Central memory CD8-positive, alpha-beta T cell (primary cell): ENCODE measurements around the gene DCTD.

Experiments
- ATAC-seq: fragments of 150-1000 bp; cut with Tn5 transposase; replicated peaks from 2 replicates; pipeline ENCODE4 v1.10.0; 2022; ENCODE audit warnings: mild to moderate bottlenecking, moderate FRiP score, moderate number of reproducible peaks; ENCODE audit not compliant: poor library complexity, severe bottlenecking; ENCODE audit errors: extremely low read depth
- DNase-seq, 2 donors: peaks; one replicate each; pipeline ENCODE4 v3.0.0; 2021; ENCODE audit warnings: low spot score in 2 of 2
- H3K27ac Mint-ChIP-seq: one replicate; pipeline ENCODE4 v1.8.0; 2022; ENCODE audit warnings: low read depth, mild to moderate bottlenecking, moderate library complexity, mixed read lengths
- H3K27me3 Mint-ChIP-seq: one replicate; pipeline ENCODE4 v1.8.0; 2022; ENCODE audit warnings: mixed read lengths
- H3K36me3 Mint-ChIP-seq: one replicate; pipeline ENCODE4 v1.8.0; 2022; ENCODE audit warnings: mild to moderate bottlenecking, moderate library complexity, mixed read lengths; ENCODE audit not compliant: insufficient read depth
- H3K4me1 Mint-ChIP-seq: one replicate; pipeline ENCODE4 v1.8.0; 2022; ENCODE audit warnings: mixed read lengths
- H3K4me3 Mint-ChIP-seq: one replicate; pipeline ENCODE4 v1.8.0; 2022; ENCODE audit warnings: mild to moderate bottlenecking, moderate library complexity, mixed read lengths
- H3K9me3 Mint-ChIP-seq: one replicate; pipeline ENCODE4 v1.8.0; 2022; ENCODE audit warnings: mixed read lengths

The DCTD gene

GRCh38 chr4:182897601-182898478 is 19.3 kb downstream of the DCTD start:
- Mint-ChIP-seq H3K27ac (no peak overlapping the region), H3K27me3 (no peaks in the 10 kb centered on the region), H3K4me3 (no peak overlapping the region), H3K36me3 (peaks cover 30% of the 10 kb centered on the region), H3K4me1 (peaks cover 6% of the 10 kb centered on the region), H3K9me3 (no peaks in the 10 kb centered on the region)
- DNase-seq (no peak), ATAC-seq (no peak)

GRCh38 chr4:182896421-182896820 is 20.8 kb downstream of the DCTD start:
- H3K9me3 Mint-ChIP-seq, result no peaks in the 10 kb centered on the region
- peaks cover 41% of the 10 kb centered on the region for H3K36me3 Mint-ChIP-seq
- no peak overlapping the region for H3K4me3 Mint-ChIP-seq
- no peak overlapping the region for H3K27ac Mint-ChIP-seq
- no peak for ATAC-seq
- H3K4me1 Mint-ChIP-seq, result no peaks in the 10 kb centered on the region
- no peaks in the 10 kb centered on the region for H3K27me3 Mint-ChIP-seq
- DNase-seq, result no peak

- no peak overlapping the region for H3K4me3 Mint-ChIP-seq
- H3K9me3 Mint-ChIP-seq, result no peaks in the 10 kb centered on the region
- H3K27ac Mint-ChIP-seq, result no peak overlapping the region
- ATAC-seq (no peak), DNase-seq (no peak)
- H3K36me3 Mint-ChIP-seq, result peaks cover 47% of the 10 kb centered on the region
- no peaks in the 10 kb centered on the region for H3K4me1 Mint-ChIP-seq
- H3K27me3 Mint-ChIP-seq, result no peaks in the 10 kb centered on the region
These were observed 21.3 kb downstream of the DCTD start for GRCh38 chr4:182895791-182896292.

GRCh38 chr4:182894681-182895275 is 22.4 kb downstream of the DCTD start:
- H3K27ac Mint-ChIP-seq, result no peak overlapping the region
- H3K36me3 Mint-ChIP-seq, result peaks cover 48% of the 10 kb centered on the region

GRCh38 chr4:182893474-182894080 is 23.6 kb downstream of the DCTD start:
- Mint-ChIP-seq H3K27ac (no peak overlapping the region), H3K27me3 (no peaks in the 10 kb centered on the region), H3K9me3 (no peaks in the 10 kb centered on the region), H3K4me3 (no peak overlapping the region), H3K36me3 (peaks cover 50% of the 10 kb centered on the region), H3K4me1 (no peaks in the 10 kb centered on the region)
- no peak for DNase-seq
- no peak for ATAC-seq

More at GRCh38 chr4:182894681-182895275, 22.4 kb downstream of the DCTD start:
- Mint-ChIP-seq H3K27me3 (no peaks in the 10 kb centered on the region), H3K4me1 (no peaks in the 10 kb centered on the region), H3K4me3 (no peak overlapping the region), H3K9me3 (no peaks in the 10 kb centered on the region)
- ATAC-seq, result no peak
- DNase-seq, result no peak

- Mint-ChIP-seq H3K4me1 (no peaks in the 10 kb centered on the region), H3K36me3 (peaks cover 55% of the 10 kb centered on the region), H3K27me3 (no peaks in the 10 kb centered on the region), H3K4me3 (no peak overlapping the region), H3K27ac (no peak overlapping the region), H3K9me3 (no peaks in the 10 kb centered on the region)
- no peak for DNase-seq
- ATAC-seq, result no peak
These were observed 24.1 kb downstream of the DCTD start for GRCh38 chr4:182893047-182893446.

- H3K4me1 Mint-ChIP-seq, result no peaks in the 10 kb centered on the region
- no peak overlapping the region for H3K4me3 Mint-ChIP-seq
- no peak for DNase-seq
- H3K36me3 Mint-ChIP-seq, result peaks cover 57% of the 10 kb centered on the region
- ATAC-seq, result no peak
- H3K27ac Mint-ChIP-seq, result no peak overlapping the region
- H3K27me3 Mint-ChIP-seq, result no peaks in the 10 kb centered on the region
- no peaks in the 10 kb centered on the region for H3K9me3 Mint-ChIP-seq
These were observed 27.0 kb downstream of the DCTD start for GRCh38 chr4:182890202-182890601.

- ATAC-seq, result no peak
- H3K9me3 Mint-ChIP-seq, result no peaks in the 10 kb centered on the region
- H3K27ac Mint-ChIP-seq, result peak overlapping the region; percentile 29
- no peaks in the 10 kb centered on the region for H3K27me3 Mint-ChIP-seq
- no peak overlapping the region for H3K4me3 Mint-ChIP-seq
- peaks cover 56% of the 10 kb centered on the region for H3K36me3 Mint-ChIP-seq
- no peaks in the 10 kb centered on the region for H3K4me1 Mint-ChIP-seq
- no peak for DNase-seq
These were observed 28.3 kb downstream of the DCTD start for GRCh38 chr4:182888891-182889290.

GRCh38 chr4:182886768-182887167 is 30.4 kb downstream of the DCTD start:
- Mint-ChIP-seq H3K36me3 (peaks cover 44% of the 10 kb centered on the region), H3K4me3 (no peak overlapping the region), H3K9me3 (no peaks in the 10 kb centered on the region), H3K27me3 (no peaks in the 10 kb centered on the region), H3K4me1 (no peaks in the 10 kb centered on the region), H3K27ac (no peak overlapping the region)
- no peak for ATAC-seq
- no peak for DNase-seq

- ATAC-seq (no peak), DNase-seq (no peak)
- Mint-ChIP-seq H3K4me1 (no peaks in the 10 kb centered on the region), H3K27me3 (no peaks in the 10 kb centered on the region), H3K36me3 (peaks cover 39% of the 10 kb centered on the region), H3K27ac (no peak overlapping the region), H3K9me3 (no peaks in the 10 kb centered on the region), H3K4me3 (no peak overlapping the region)
These were observed 31.0 kb downstream of the DCTD start for GRCh38 chr4:182886205-182886604.

GRCh38 chr4:182885738-182886077 is 31.5 kb downstream of the DCTD start:
- no peak overlapping the region for H3K27ac Mint-ChIP-seq
- H3K9me3 Mint-ChIP-seq, result no peaks in the 10 kb centered on the region
- DNase-seq (no peak), ATAC-seq (no peak)
- no peaks in the 10 kb centered on the region for H3K27me3 Mint-ChIP-seq
- H3K36me3 Mint-ChIP-seq, result peaks cover 34% of the 10 kb centered on the region
- H3K4me3 Mint-ChIP-seq, result no peak overlapping the region
- no peaks in the 10 kb centered on the region for H3K4me1 Mint-ChIP-seq

GRCh38 chr4:182885022-182885737 is 32.0 kb downstream of the DCTD start:
- Mint-ChIP-seq H3K4me1 (no peaks in the 10 kb centered on the region), H3K4me3 (no peak overlapping the region), H3K27ac (no peak overlapping the region), H3K27me3 (no peaks in the 10 kb centered on the region), H3K9me3 (no peaks in the 10 kb centered on the region), H3K36me3 (peaks cover 29% of the 10 kb centered on the region)
- ATAC-seq (no peak), DNase-seq (no peak)
